ENCODE measurements around the gene CA5A.
"Not testable (repeated sequence)": the region's sequence is repeated elsewhere in the genome, so short reads cannot be mapped to it uniquely, and the experiment has no call there.

Gene CA5A

GRCh38 chr16:87936375-87937230, at the start of gene CA5A:
TSS of gene CA5A (minus strand) at chr16:87936529. CDS start at chr16:87936450, 79 bp downstream.
- no peak for DNase-seq

GRCh38 chr16:87985493-87985892, 49.2 kb upstream of the CA5A start:
- not testable (repeated sequence) for DNase-seq

- DNase-seq, result no peak
Observed at GRCh38 chr16:87984632-87985267, 48.4 kb upstream of the CA5A start.

GRCh38 chr16:87984180-87984579, 47.9 kb upstream of the CA5A start:
- DNase-seq, result not testable (repeated sequence)

- not testable (repeated sequence) for DNase-seq
Observed at GRCh38 chr16:87983737-87984097, 47.4 kb upstream of the CA5A start.

- DNase-seq, result not testable (repeated sequence)
Observed at GRCh38 chr16:87983072-87983736, 46.9 kb upstream of the CA5A start.

GRCh38 chr16:87982581-87983041, 46.3 kb upstream of the CA5A start:
- no peak for DNase-seq

GRCh38 chr16:87981376-87981775, 45.0 kb upstream of the CA5A start:
- DNase-seq, result not testable (repeated sequence)

GRCh38 chr16:87979911-87980630, 43.7 kb upstream of the CA5A start:
- DNase-seq, result not testable (repeated sequence)

GRCh38 chr16:87979352-87979751, 43.0 kb upstream of the CA5A start:
- DNase-seq, result no peak

GRCh38 chr16:87978127-87978526, 41.8 kb upstream of the CA5A start:
- DNase-seq, result no peak

GRCh38 chr16:87976665-87977064, 40.3 kb upstream of the CA5A start:
- no peak for DNase-seq

- no peak for DNase-seq
Observed at GRCh38 chr16:87974178-87974577, 37.8 kb upstream of the CA5A start.

GRCh38 chr16:87973717-87974116, 37.4 kb upstream of the CA5A start:
- no peak for DNase-seq

GRCh38 chr16:87971933-87972332, 35.6 kb upstream of the CA5A start:
- DNase-seq, result no peak

- no peak for DNase-seq
Observed at GRCh38 chr16:87970186-87970585, 33.9 kb upstream of the CA5A start.

- DNase-seq, result no peak
Observed at GRCh38 chr16:87968541-87968940, 32.2 kb upstream of the CA5A start.

- DNase-seq, result no peak
Observed at GRCh38 chr16:87966685-87967185, 30.4 kb upstream of the CA5A start.

- no peak for DNase-seq
Observed at GRCh38 chr16:87966064-87966645, 29.8 kb upstream of the CA5A start.

GRCh38 chr16:87965417-87965816, 29.1 kb upstream of the CA5A start:
- DNase-seq, result no peak

GRCh38 chr16:87964049-87964659, 27.8 kb upstream of the CA5A start:
- no peak for DNase-seq

- no peak for DNase-seq
Observed at GRCh38 chr16:87963400-87963799, 27.1 kb upstream of the CA5A start.
